Fibroblast of pulmonary artery (primary cell): ENCODE measurements around the gene SCAMP1.
A peak's percentile ranks its signal among the peaks of the same experiment; 100 is the strongest.

Experiments
- DNase-seq: peaks from one replicate; pipeline ENCODE4 v3.0.0-alpha.2; 2010; ENCODE audit warnings: low read depth
- H3K4me3 ChIP-seq: replicated peaks from 2 replicates; pipeline ENCODE4 v1.5.1; 2011; ENCODE audit warnings: low read depth, mild to moderate bottlenecking, control low read depth, low read length, moderate library complexity
- CTCF ChIP-seq: IDR thresholded peaks from 2 replicates; pipeline ENCODE4 v1.5.1; 2011; ENCODE audit warnings: mild to moderate bottlenecking, control low read depth, low read length, inconsistent platforms; ENCODE audit errors: missing control alignments

Gene SCAMP1

GRCh38 chr5:78490709-78491485 is 130.5 kb downstream of the SCAMP1 start:
- no peak overlapping the region for H3K4me3 ChIP-seq
- DNase-seq, result peak; percentile 39
- no peak for TF ChIP-seq CTCF

GRCh38 chr5:78492224-78492623 is 131.8 kb downstream of the SCAMP1 start:
- no peak for TF ChIP-seq CTCF
- H3K4me3 ChIP-seq, result no peak overlapping the region
- DNase-seq, result no peak

- no peak for TF ChIP-seq CTCF
- no peak for DNase-seq
- H3K4me3 ChIP-seq, result no peak overlapping the region
Observed at GRCh38 chr5:78492650-78493049, 132.2 kb downstream of the SCAMP1 start.

GRCh38 chr5:78495800-78496199 is 135.4 kb downstream of the SCAMP1 start:
- DNase-seq, result peak; percentile 52
- TF ChIP-seq CTCF, result no peak

GRCh38 chr5:78496373-78496772 is 136.0 kb downstream of the SCAMP1 start:
- no peak for DNase-seq
- no peak for TF ChIP-seq CTCF
- no peak overlapping the region for H3K4me3 ChIP-seq

More at GRCh38 chr5:78495800-78496199, 135.4 kb downstream of the SCAMP1 start:
- no peak overlapping the region for H3K4me3 ChIP-seq

GRCh38 chr5:78497573-78498533 is 137.4 kb downstream of the SCAMP1 start:
- H3K4me3 ChIP-seq, result no peak overlapping the region
- DNase-seq, result no peak
- no peak for TF ChIP-seq CTCF
